HepG2 (cell line): ENCODE measurements around the gene TSKU. TPM values are rescaled to one million over a fixed set of nuclear protein-coding genes. Genes with fewer than 3 reads are reported as not detected.

Experiments
- ASH2L ChIP-seq: fragments of 300-600, 200-600 bp; sonication (generic); IDR thresholded peaks from 2 replicates; pipeline ENCODE4 v1.7.0; 2017; ENCODE audit warnings: low read depth, mild to moderate bottlenecking, moderate library complexity, mixed read lengths, low read length; ENCODE audit not compliant: insufficient read length
- CSRNP1 ChIP-seq: sonication (generic); formaldehyde crosslinking; IDR thresholded peaks from 2 replicates; pipeline ENCODE4 v1.8.1; 2023; ENCODE audit warnings: mild to moderate bottlenecking, missing genetic modification reagents
- DBP ChIP-seq: sonication (generic); formaldehyde crosslinking; IDR thresholded peaks from 2 replicates; pipeline ENCODE4 v1.4.0; 2020; ENCODE audit warnings: missing genetic modification reagents; ENCODE audit errors: not compliant biosample characterization
- GMEB1 ChIP-seq: sonication (generic); formaldehyde crosslinking; IDR thresholded peaks from 2 replicates; pipeline ENCODE4 v1.5.1; 2020; ENCODE audit warnings: missing genetic modification reagents, mild to moderate bottlenecking, borderline replicate concordance
- HOXA7 ChIP-seq: sonication (generic); formaldehyde crosslinking; IDR thresholded peaks from 2 replicates; pipeline ENCODE4 v1.8.1; 2022; ENCODE audit warnings: mild to moderate bottlenecking, missing genetic modification reagents, moderate library complexity
- ISX ChIP-seq: sonication (generic); formaldehyde crosslinking; conservative IDR thresholded peaks from 2 replicates; pipeline ENCODE4 v1.5.0; 2020; ENCODE audit warnings: missing genetic modification reagents
- KDM6A ChIP-seq: IDR thresholded peaks from 2 replicates; pipeline ENCODE4 v1.6.1; 2016; ENCODE audit warnings: low read depth
- MAFF ChIP-seq: IDR thresholded peaks from 2 replicates; pipeline ENCODE4 v1.6.1; 2011; ENCODE audit warnings: low read depth, low read length, improper control_type of control experiment
- NAIF1 ChIP-seq: sonication (generic); formaldehyde crosslinking; IDR thresholded peaks from 2 replicates; pipeline ENCODE4 v1.5.0; 2020; ENCODE audit warnings: mild to moderate bottlenecking, missing genetic modification reagents, borderline replicate concordance
- PITX1 ChIP-seq: sonication (generic); formaldehyde crosslinking; IDR thresholded peaks from 2 replicates; pipeline ENCODE4 v1.5.1; 2020; ENCODE audit warnings: mild to moderate bottlenecking, missing genetic modification reagents
- POLR2AphosphoS5 ChIP-seq: IDR thresholded peaks from 2 replicates; pipeline ENCODE4 v1.6.1; 2012; ENCODE audit warnings: low read depth, low read length
- SCMH1 ChIP-seq: sonication (generic); formaldehyde crosslinking; IDR thresholded peaks from 2 replicates; pipeline ENCODE4 v1.9.0; 2021; ENCODE audit warnings: missing genetic modification reagents, mild to moderate bottlenecking, borderline replicate concordance
- SMC3 ChIP-seq: IDR thresholded peaks from 2 replicates; pipeline ENCODE4 v1.6.1; 2011; ENCODE audit warnings: low read length, improper control_type of control experiment
- TEAD3 ChIP-seq: optimal IDR thresholded peaks from 2 replicates; pipeline ENCODE3; 2016; ENCODE audit warnings: borderline replicate concordance
- TFDP2 ChIP-seq: sonication (generic); formaldehyde crosslinking; IDR thresholded peaks from 2 replicates; pipeline ENCODE4 v1.4.0; 2020; ENCODE audit warnings: missing genetic modification reagents
- ZFP36L1 ChIP-seq: sonication (generic); formaldehyde crosslinking; IDR thresholded peaks from 2 replicates; pipeline ENCODE4 v1.8.0; 2022; ENCODE audit warnings: mild to moderate bottlenecking, missing genetic modification reagents, moderate library complexity
- ZMAT5 ChIP-seq: sonication (generic); formaldehyde crosslinking; IDR thresholded peaks from 2 replicates; pipeline ENCODE4 v1.5.0; 2020; ENCODE audit warnings: mild to moderate bottlenecking, low read depth, missing genetic modification reagents, borderline replicate concordance
- ZNF230 ChIP-seq: sonication (generic); formaldehyde crosslinking; IDR thresholded peaks from 2 replicates; pipeline ENCODE4 v1.4.0; 2020; ENCODE audit warnings: mild to moderate bottlenecking, missing genetic modification reagents
- ZNF264 ChIP-seq: sonication (generic); formaldehyde crosslinking; IDR thresholded peaks from 2 replicates; pipeline ENCODE4 v1.4.0; 2020; ENCODE audit warnings: missing genetic modification reagents
- ZNF335 ChIP-seq: sonication (generic); formaldehyde crosslinking; IDR thresholded peaks from 2 replicates; pipeline ENCODE4 v1.4.0; 2020; ENCODE audit warnings: missing genetic modification reagents
- ZNF383 ChIP-seq: sonication (generic); formaldehyde crosslinking; IDR thresholded peaks from 2 replicates; pipeline ENCODE4 v1.4.0; 2020; ENCODE audit warnings: missing genetic modification reagents, mild to moderate bottlenecking, borderline replicate concordance
- ZNF564 ChIP-seq: sonication (generic); formaldehyde crosslinking; IDR thresholded peaks from 2 replicates; pipeline ENCODE4 v1.8.1; 2023; ENCODE audit warnings: mild to moderate bottlenecking, missing genetic modification reagents
- ZNF672 ChIP-seq: sonication (generic); formaldehyde crosslinking; IDR thresholded peaks from 2 replicates; pipeline ENCODE4 v1.8.1; 2022; ENCODE audit warnings: missing genetic modification reagents
- polyA plus RNA-seq, 8 experiments: library from polyadenylated mRNA; depleted of rRNA in 3 of 8; stranded (reverse) in 7 of 8; unstranded in 1 of 8; fragments of >200 nt; fragmentation: Illumina TruSeq in 4 of 8; extraction: Trizol in 4 of 8; gene quantifications; 2 replicates each; pipeline versions ENCODE4 v1.2.1 to v1.2.3, GENCODE V29; 2011 to 2016; ENCODE audit warnings: low read depth in 4 of 8, missing spikeins in 1 of 8, mixed read lengths in 1 of 8; ENCODE audit not compliant: insufficient read depth in 1 of 8
- total RNA-seq, 5 experiments: library from RNA; depleted of rRNA; stranded (reverse); fragments of >200 nt; fragmentation: Illumina TruSeq; extraction: Trizol; gene quantifications; 2 replicates each; pipeline ENCODE4 v1.2.3, GENCODE V29; 2016; ENCODE audit warnings: low read depth in 1 of 5
- TF ChIP-seq, protein P1 (sequence below): sonication (generic); formaldehyde crosslinking; IDR thresholded peaks from 2 replicates; pipeline ENCODE4 v1.4.0; 2020; ENCODE audit warnings: mild to moderate bottlenecking, missing genetic modification reagents

Gene TSKU
- total and polyA plus RNA-seq, 2 of the 13 experiments (the other 11 are each of a cell fraction or from before 2014, with no cell fraction given), result 20.3 to 21.4 TPM

GRCh38 chr11:76769645-76770586, 13.2 kb upstream of the TSKU start (continued):
- TF ChIP-seq HOXA7, result no peak
- TF ChIP-seq ZNF383 (CRISPR knock-in tag), result no peak
- no peak for TF ChIP-seq KDM6A
- no peak for TF ChIP-seq ZNF672 (CRISPR knock-in tag)
- TF ChIP-seq TFDP2, result no peak
- no peak; the same call in 1 of the 2 replicates for TF ChIP-seq CSRNP1 (CRISPR knock-in tag)
- TF ChIP-seq ISX (CRISPR knock-in tag), result no peak
- TF ChIP-seq ZFP36L1, result no peak
- TF ChIP-seq ZNF230 (CRISPR knock-in tag), result no peak
- TF ChIP-seq POLR2AphosphoS5, result peak; percentile 39; the same call in 1 of the 2 replicates
- no peak for TF ChIP-seq ZNF264 (CRISPR knock-in tag)
- no peak for TF ChIP-seq SMC3
- no peak for TF ChIP-seq NAIF1 (CRISPR knock-in tag)
- peak; percentile 22; the same call in 1 of the 2 replicates for TF ChIP-seq PITX1
- TF ChIP-seq SCMH1 (CRISPR knock-in tag), result no peak
- TF ChIP-seq MAFF, result peak; percentile 86
- no peak for TF ChIP-seq ZNF564 (CRISPR knock-in tag)
- TF ChIP-seq, protein P1, sequence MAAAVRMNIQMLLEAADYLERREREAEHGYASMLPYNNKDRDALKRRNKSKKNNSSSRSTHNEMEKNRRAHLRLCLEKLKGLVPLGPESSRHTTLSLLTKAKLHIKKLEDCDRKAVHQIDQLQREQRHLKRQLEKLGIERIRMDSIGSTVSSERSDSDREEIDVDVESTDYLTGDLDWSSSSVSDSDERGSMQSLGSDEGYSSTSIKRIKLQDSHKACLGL (CRISPR knock-in tag), result no peak
- no peak for TF ChIP-seq ZMAT5 (CRISPR knock-in tag)
- TF ChIP-seq ZNF335, result no peak
- TF ChIP-seq GMEB1, result no peak
- no peak for TF ChIP-seq TEAD3 (CRISPR knock-in tag)
- no peak for TF ChIP-seq DBP
- no peak for TF ChIP-seq ASH2L
